GM12873 (cell line): ENCODE measurements around the gene BORCS8.
A peak's percentile ranks its signal among the peaks of the same experiment; 100 is the strongest.

Source experiments
- CTCF ChIP-seq: IDR thresholded peaks from 2 replicates; pipeline ENCODE4 v1.5.1; 2012; ENCODE audit warnings: low read depth, mild to moderate bottlenecking, moderate library complexity, low read length, control low read depth; ENCODE audit not compliant: insufficient read depth; ENCODE audit errors: missing control alignments

Gene BORCS8

GRCh38 chr19:19160461-19161035 lies 31.4 kb downstream of the BORCS8 start:
- TF ChIP-seq CTCF, result no peak

GRCh38 chr19:19159534-19159933 lies 32.4 kb downstream of the BORCS8 start:
- no peak for TF ChIP-seq CTCF

- TF ChIP-seq CTCF, result no peak
These were observed 34.1 kb downstream of the BORCS8 start for GRCh38 chr19:19157808-19158207.

- no peak for TF ChIP-seq CTCF
These were observed 36.3 kb downstream of the BORCS8 start for GRCh38 chr19:19155495-19156219.

GRCh38 chr19:19154768-19155494 lies 37.0 kb downstream of the BORCS8 start:
- peak; percentile 27 for TF ChIP-seq CTCF

DNA sequence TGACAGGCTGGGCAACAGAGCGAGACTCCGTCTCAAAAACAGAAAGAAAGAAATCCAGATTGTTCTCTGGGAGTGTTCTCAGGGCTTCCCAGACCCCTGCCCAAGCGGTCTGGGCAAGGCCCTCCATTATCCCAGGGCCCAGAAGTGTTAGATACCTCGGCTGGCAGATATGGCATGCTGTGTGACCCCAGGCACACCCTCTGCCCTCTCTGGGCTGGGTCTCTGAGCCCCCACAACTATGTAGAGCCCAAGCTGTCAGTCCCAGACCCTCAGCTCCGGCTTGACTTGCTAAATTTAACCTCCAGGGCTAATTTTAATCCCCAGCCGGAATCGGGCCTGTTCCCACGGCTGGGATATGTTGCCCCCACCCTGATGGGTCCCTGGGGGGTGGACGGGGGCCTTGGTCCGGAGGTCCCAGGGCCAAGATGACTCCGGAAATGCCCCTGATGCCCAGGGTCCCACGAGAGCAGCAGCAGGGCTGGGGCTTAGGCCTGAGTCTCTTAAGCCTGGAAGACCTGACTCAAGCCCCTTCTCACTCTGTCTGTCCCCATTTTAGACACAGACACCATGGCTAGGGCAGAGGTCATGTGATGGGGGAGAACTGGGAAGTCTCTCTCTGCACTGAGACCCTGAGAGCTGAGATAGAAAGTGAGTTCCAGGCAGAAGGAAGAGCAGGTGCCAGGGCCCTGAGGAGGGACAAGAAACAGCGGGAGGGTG lies 39.1 kb downstream of the BORCS8 start:
- TF ChIP-seq CTCF, result no peak

DNA sequence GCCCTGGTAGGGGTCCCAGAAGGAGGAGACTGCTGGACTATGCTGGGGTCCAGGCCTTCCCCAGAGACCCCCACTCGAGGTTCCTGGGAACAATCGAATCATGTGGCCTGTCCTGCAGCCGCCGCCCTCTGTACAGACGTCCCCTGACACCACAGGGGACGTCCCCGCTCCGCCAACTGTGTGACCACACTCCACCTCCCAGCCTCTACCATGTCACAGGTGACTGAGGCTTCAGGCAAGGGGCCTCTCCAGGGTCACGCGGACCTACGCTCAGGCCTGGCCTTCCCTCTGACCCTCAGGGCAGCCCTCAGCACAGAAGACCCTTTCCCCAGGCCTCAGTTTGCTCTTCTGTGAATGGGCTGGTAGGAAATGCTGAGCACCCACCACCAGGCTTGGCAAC lies 40.5 kb downstream of the BORCS8 start:
- TF ChIP-seq CTCF, result no peak
